ENCODE results near the gene CMTM8. TPM values are rescaled to one million over a fixed set of nuclear protein-coding genes. Genes with fewer than 3 reads are reported as not detected.

The CMTM8 gene
- total and polyA plus RNA-seq, 11 donors = 1.7 to 12.1 (median 3.6) TPM

GRCh38 chr3:32316319-32316718, 77.8 kb downstream of the CMTM8 start:
- TF ChIP-seq, protein P1, sequence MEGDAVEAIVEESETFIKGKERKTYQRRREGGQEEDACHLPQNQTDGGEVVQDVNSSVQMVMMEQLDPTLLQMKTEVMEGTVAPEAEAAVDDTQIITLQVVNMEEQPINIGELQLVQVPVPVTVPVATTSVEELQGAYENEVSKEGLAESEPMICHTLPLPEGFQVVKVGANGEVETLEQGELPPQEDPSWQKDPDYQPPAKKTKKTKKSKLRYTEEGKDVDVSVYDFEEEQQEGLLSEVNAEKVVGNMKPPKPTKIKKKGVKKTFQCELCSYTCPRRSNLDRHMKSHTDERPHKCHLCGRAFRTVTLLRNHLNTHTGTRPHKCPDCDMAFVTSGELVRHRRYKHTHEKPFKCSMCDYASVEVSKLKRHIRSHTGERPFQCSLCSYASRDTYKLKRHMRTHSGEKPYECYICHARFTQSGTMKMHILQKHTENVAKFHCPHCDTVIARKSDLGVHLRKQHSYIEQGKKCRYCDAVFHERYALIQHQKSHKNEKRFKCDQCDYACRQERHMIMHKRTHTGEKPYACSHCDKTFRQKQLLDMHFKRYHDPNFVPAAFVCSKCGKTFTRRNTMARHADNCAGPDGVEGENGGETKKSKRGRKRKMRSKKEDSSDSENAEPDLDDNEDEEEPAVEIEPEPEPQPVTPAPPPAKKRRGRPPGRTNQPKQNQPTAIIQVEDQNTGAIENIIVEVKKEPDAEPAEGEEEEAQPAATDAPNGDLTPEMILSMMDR (IDR thresholded peaks at IDR 0.05) = no peak
- TF ChIP-seq POLR2A (IDR thresholded peaks at IDR 0.05) = no peak
- intact Hi-C loops (cut with DNase I) = loop anchor here in 1 of 10 donors (10.0 kb wide), 1 partner anchor 148 kb away; no protein-coding TSS in a partner anchor
- no peak for ATAC-seq
- H3K27ac ChIP-seq = no peak overlapping the region
- no peaks in the 10 kb centered on the region for H3K9me3 ChIP-seq
- WGBS, 4 donors = 75 to 83% (median 76%) methylated on average over 2 of the region's 2 CpGs
- H3K27me3 ChIP-seq = no peaks in the 10 kb centered on the region
- DNase-seq = no peak
- H3K4me3 ChIP-seq = no peak overlapping the region
- peaks cover 0 to 24% (median 12%) of the 10 kb centered on the region in 12 donors for H3K4me1 ChIP-seq
- H3K36me3 ChIP-seq = no peaks in the 10 kb centered on the region

DNA sequence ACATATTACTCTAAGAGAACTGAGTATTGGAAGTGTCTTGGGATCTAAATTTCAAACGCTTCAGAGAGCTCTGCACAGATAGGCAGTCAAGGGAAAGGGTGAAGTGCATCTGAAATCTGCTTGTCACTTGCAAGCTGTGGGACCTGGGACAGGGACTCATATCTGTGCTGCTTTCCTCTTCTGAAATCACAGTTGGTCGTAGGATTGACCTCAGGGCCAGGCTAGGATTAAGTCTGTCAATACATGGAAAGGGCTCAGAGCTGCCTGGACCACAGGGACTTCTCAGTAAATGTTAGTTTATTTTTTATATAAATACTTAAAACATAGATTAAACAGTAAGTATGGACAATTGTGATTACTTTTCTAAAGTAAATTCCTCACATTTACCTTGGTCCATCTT, 78.5 kb downstream of the CMTM8 start:
- no peak for ATAC-seq
- TF ChIP-seq POLR2A (IDR thresholded peaks at IDR 0.05) = no peak
- TF ChIP-seq, protein P1 (IDR thresholded peaks at IDR 0.05) = no peak

DNA sequence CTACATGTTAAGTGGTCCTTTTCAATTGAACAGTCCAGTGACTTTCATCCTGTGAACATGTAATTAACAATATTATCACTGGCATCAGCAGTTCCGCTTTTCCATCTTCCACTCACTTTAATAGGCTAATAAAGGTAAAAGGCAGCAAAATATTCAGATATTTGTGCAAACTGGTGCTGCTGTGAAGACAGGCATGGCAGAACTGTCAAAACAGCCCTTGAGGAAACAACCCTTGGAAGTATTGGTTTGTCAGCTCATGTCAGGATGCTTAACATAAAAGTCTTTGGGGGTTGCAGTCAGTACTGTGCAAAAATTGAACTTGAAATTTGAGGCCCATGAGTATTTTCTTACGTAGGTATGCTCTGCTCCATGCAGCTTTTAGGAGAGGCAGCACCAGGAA, 81.1 kb downstream of the CMTM8 start:
- intact Hi-C loops (cut with DNase I) = loop anchor here in 1 of 10 donors (10.0 kb wide), 1 partner anchor 145 kb away; no protein-coding TSS in a partner anchor
- H3K4me3 ChIP-seq = no peak overlapping the region
- 94 to 99% (median 98%) methylated on average over 2 of the region's 2 CpGs for WGBS, 4 donors
- no peak for TF ChIP-seq POLR2A (IDR thresholded peaks at IDR 0.05)
- TF ChIP-seq, protein P1 (IDR thresholded peaks at IDR 0.05) = no peak
- no peaks in the 10 kb centered on the region for H3K27me3 ChIP-seq
- DNase-seq = no peak
- H3K27ac ChIP-seq = no peak overlapping the region
- H3K9me3 ChIP-seq = no peaks in the 10 kb centered on the region
- H3K36me3 ChIP-seq = no peaks in the 10 kb centered on the region
- peaks cover 0 to 29% (median 9%) of the 10 kb centered on the region in 12 donors for H3K4me1 ChIP-seq
- ATAC-seq = no peak

More for the DNA sequence above, 78.5 kb downstream of the CMTM8 start:
- DNase-seq = no peak
- H3K27me3 ChIP-seq = no peaks in the 10 kb centered on the region
- WGBS, 4 donors = 21 to 51% (median 33%) methylated on average over 2 of the region's 2 CpGs
- H3K4me3 ChIP-seq = no peak overlapping the region
- intact Hi-C loops (cut with DNase I) = loop anchor here in 1 of 10 donors (10.0 kb wide), 1 partner anchor 148 kb away; no protein-coding TSS in a partner anchor
- no peak overlapping the region for H3K27ac ChIP-seq
- H3K9me3 ChIP-seq = no peaks in the 10 kb centered on the region
- no peaks in the 10 kb centered on the region for H3K36me3 ChIP-seq
- peaks cover 0 to 27% (median 12%) of the 10 kb centered on the region in 12 donors for H3K4me1 ChIP-seq

DNA sequence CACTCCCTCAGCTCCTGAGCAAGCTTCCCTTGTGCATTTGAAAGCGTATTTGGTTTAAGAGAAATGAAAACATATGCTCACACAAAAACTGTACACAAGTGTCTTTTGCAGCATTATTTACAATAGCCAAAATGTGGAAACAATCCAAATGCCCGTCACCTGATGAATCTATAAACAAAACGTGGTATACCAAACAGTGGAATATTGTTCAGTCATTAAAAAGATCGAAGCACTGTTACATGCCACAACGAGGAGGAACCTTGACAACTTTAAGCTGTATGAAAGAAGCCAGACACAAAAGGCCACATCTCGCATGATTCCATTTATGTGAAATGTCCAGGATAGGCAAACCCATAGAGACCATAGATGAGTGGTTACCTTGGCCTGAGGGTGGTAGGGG, 81.6 kb downstream of the CMTM8 start:
- Histone ChIP-seq H3K4me3 (no peak overlapping the region), H3K36me3 (no peaks in the 10 kb centered on the region), H3K9me3 (no peaks in the 10 kb centered on the region), H3K27me3 (no peaks in the 10 kb centered on the region), H3K27ac (no peak overlapping the region), H3K4me1 (peaks cover 0 to 29% (median 9%) of the 10 kb centered on the region in 12 donors)
- ATAC-seq = no peak
- 91 to 95% (median 92%) methylated on average over 6 of the region's 6 CpGs for WGBS, 4 donors
- no peak for DNase-seq
- TF ChIP-seq POLR2A (IDR thresholded peaks at IDR 0.05) = no peak
- TF ChIP-seq, protein P1 (IDR thresholded peaks at IDR 0.05) = no peak
- intact Hi-C loops (cut with DNase I) = no loop called here
